GM12878 (cell line): Measurements from ENCODE around the gene LRRC41. TPM values are rescaled to one million over a fixed set of nuclear protein-coding genes. Genes with fewer than 3 reads are reported as not detected.

Source experiments
- CBFB ChIP-seq: IDR thresholded peaks from 2 replicates; pipeline ENCODE4 v1.6.1; 2016; ENCODE audit warnings: antibody characterized with exemption, low read depth
- CBX3 ChIP-seq: fragments of 200-600 bp; sonication (generic); IDR thresholded peaks from 2 replicates; pipeline ENCODE4 v1.6.1; 2016; ENCODE audit warnings: low read depth, borderline replicate concordance
- EP300 ChIP-seq, 2 experiments: fragments of 150-350 bp in 1 of 2; IDR thresholded peaks; 2 replicates each; pipeline ENCODE4 v1.6.1; 2011 to 2012; ENCODE audit warnings: low read depth in 2 of 2, low read length in 2 of 2, borderline replicate concordance in 1 of 2, improper control_type of control experiment in 1 of 2, inconsistent platforms in 1 of 2; ENCODE audit not compliant: control insufficient read depth in 1 of 2
- HDGF ChIP-seq: fragments of 450-650 bp; IDR thresholded peaks from 2 replicates; pipeline ENCODE4 v1.6.1; 2016; ENCODE audit warnings: antibody characterized with exemption
- IRF5 ChIP-seq: fragments of 450-650 bp; IDR thresholded peaks from 2 replicates; pipeline ENCODE4 v1.6.1; 2017; ENCODE audit warnings: borderline replicate concordance
- MEF2B ChIP-seq: fragments of 450-650 bp; IDR thresholded peaks from 2 replicates; pipeline ENCODE4 v1.6.1; 2018; ENCODE audit warnings: mild to moderate bottlenecking, moderate library complexity; ENCODE audit not compliant: partially characterized antibody, poor library complexity, severe bottlenecking
- MYB ChIP-seq: fragments of 150-350 bp; IDR thresholded peaks from 2 replicates; pipeline ENCODE4 v1.6.1; 2014; ENCODE audit warnings: mild to moderate bottlenecking, low read depth, low read length, borderline replicate concordance
- NKRF ChIP-seq: fragments of 450-650 bp; conservative IDR thresholded peaks from 2 replicates; pipeline ENCODE4 v1.6.1; 2017; ENCODE audit warnings: mild to moderate bottlenecking, moderate library complexity
- PAX8 ChIP-seq: fragments of 450-650 bp; IDR thresholded peaks from 2 replicates; pipeline ENCODE4 v1.6.1; 2017; ENCODE audit warnings: mild to moderate bottlenecking, moderate library complexity
- SPI1 ChIP-seq: IDR thresholded peaks from 2 replicates; pipeline ENCODE4 v1.6.1; 2011; ENCODE audit warnings: low read depth, mild to moderate bottlenecking, low read length, moderate library complexity, borderline replicate concordance; ENCODE audit not compliant: insufficient read depth
- ZBTB33 ChIP-seq: fragments of 450-650 bp; IDR thresholded peaks from 2 replicates; pipeline ENCODE4 v1.6.1; 2017; ENCODE audit warnings: mild to moderate bottlenecking
- ZNF24 ChIP-seq: fragments of 450-650 bp; IDR thresholded peaks from 2 replicates; pipeline ENCODE4 v1.6.1; 2017; ENCODE audit warnings: antibody characterized with exemption, mild to moderate bottlenecking
- ZNF622 ChIP-seq: fragments of 450-650 bp; IDR thresholded peaks from 2 replicates; pipeline ENCODE4 v1.6.1; 2017; ENCODE audit warnings: mild to moderate bottlenecking, inconsistent platforms
- ZNF687 ChIP-seq: fragments of 450-650 bp; IDR thresholded peaks from 2 replicates; pipeline ENCODE4 v1.6.1; 2017; ENCODE audit warnings: mild to moderate bottlenecking, moderate library complexity
- polyA plus RNA-seq, 11 experiments: library from polyadenylated mRNA; depleted of rRNA in 4 of 11; unstranded in 6 of 11; stranded (reverse) in 5 of 11; fragments of >200 nt; fragmentation: Nextera tagmentation in 4 of 11; fragmentation: Illumina TruSeq in 1 of 11; extraction: Ambion mirVana in 4 of 11; extraction: Trizol in 1 of 11; gene quantifications; 1 replicate in 1 of 11; 2 replicates in 10 of 11; pipeline versions ENCODE4 v1.2.1 to v1.2.3, GENCODE V29; 2011 to 2016; ENCODE audit warnings: inconsistent platforms in 2 of 11, missing spikeins in 2 of 11, low read depth in 1 of 11
- total RNA-seq, 4 experiments: library from RNA; depleted of rRNA in 3 of 4; stranded (reverse); fragments of >200 nt in 3 of 4; fragmentation: Illumina TruSeq in 1 of 4; extraction: Trizol in 1 of 4; gene quantifications; 2 replicates each; pipeline versions ENCODE4 v1.2.1 to v1.2.3, GENCODE V29; 2013 to 2021

LRRC41 gene
- total and polyA plus RNA-seq, 10 of the 15 experiments (the other 5 are each of a cell fraction or from before 2014, with no cell fraction given), result 12.0 to 79.9 (median 48.5) TPM

- no peak for TF ChIP-seq ZNF687
- no peak for TF ChIP-seq MEF2B
- TF ChIP-seq CBFB, result no peak
- no peak for TF ChIP-seq ZBTB33
- no peak for TF ChIP-seq CBX3
- 0 out of 2 replicates have a peak, but pooled peaks have one; percentile 3 for TF ChIP-seq HDGF
- TF ChIP-seq ZNF622, result no peak
- no peak for TF ChIP-seq IRF5
- TF ChIP-seq ZNF24, result no peak
- TF ChIP-seq NKRF, result peak; percentile 59; the same call in 1 of the 2 replicates
- no peak for TF ChIP-seq EP300 (IDR thresholded peaks at IDR 0.05; ENCODE audit: borderline replicate concordance in 1 of 2, control insufficient read depth in 1 of 2, low read depth in 2 of 2, low read length in 2 of 2)
- no peak for TF ChIP-seq SPI1
- no peak for TF ChIP-seq MYB
- TF ChIP-seq PAX8, result no peak
- TF ChIP-seq, all 136 proteins: peak for 8
Observed at GRCh38 chr1:46303872-46304326, 483 bp upstream of the LRRC41 start (continued).
